Right lobe of liver (tissue), 6 donors: Measurements from ENCODE around the gene UNKL. TPM values are rescaled to one million over a fixed set of nuclear protein-coding genes. Genes with fewer than 3 reads are reported as not detected.

Experiments
- ATAC-seq, 4 donors: fragments of 200-7000 bp; cut with Tn5 transposase; one replicate each; pipeline ENCODE4 v1.9.1; 2020; ENCODE audit warnings: mild to moderate bottlenecking in 4 of 4, moderate library complexity in 4 of 4
- DNase-seq, 3 donors: peaks; one replicate each; pipeline ENCODE4 v3.0.0-alpha.2; 2020
- H3K27ac ChIP-seq, 3 donors: fragments of 200-600 bp; one replicate each; pipeline ENCODE4 v1.8.0; 2022
- H3K27me3 ChIP-seq, 2 donors: fragments of 200-600 bp; one replicate each; pipeline ENCODE4 v1.8.0; 2022
- H3K36me3 ChIP-seq, 4 donors: fragments of 200-600 bp; sonication (generic) in 1 of 4; one replicate each; pipeline versions ENCODE4 v1.5.1 to v1.8.0; 2017 to 2022; ENCODE audit warnings: control low read depth in 1 of 4
- H3K4me1 ChIP-seq, 4 donors: fragments of 200-600 bp; sonication (generic) in 1 of 4; one replicate each; pipeline versions ENCODE4 v1.5.1 to v1.8.0; 2017 to 2022; ENCODE audit warnings: control low read depth in 1 of 4
- H3K4me3 ChIP-seq, 3 donors: fragments of 200-600 bp; one replicate each; pipeline ENCODE4 v1.8.0; 2022
- H3K9me3 ChIP-seq, 4 donors: fragments of 200-600 bp; sonication (generic) in 1 of 4; one replicate each; pipeline versions ENCODE4 v1.5.1 to v1.8.0; 2017 to 2022; ENCODE audit warnings: control low read depth in 1 of 4
- POLR2A ChIP-seq: fragments of 450-650 bp; IDR thresholded peaks from one replicate; pipeline ENCODE4 v1.6.1; 2017; ENCODE audit warnings: antibody characterized with exemption, mild to moderate bottlenecking
- WGBS: methylation state at CpG from one replicate; pipeline ENCODE4 v1.1.6; 2018; ENCODE audit warnings: low coverage, low lambda C conversion rate; ENCODE audit not compliant: insufficient coverage; ENCODE audit errors: missing lambda C conversion rate; 5-methylcytosine and 5-hydroxymethylcytosine counted together
- intact Hi-C, 2 donors: fragments of 100-400 bp; cut with DNase I; formaldehyde crosslinking; loops; one replicate each; pipeline versions ENCODE4 v1.11.2 to v1.14.1; 2022
- total RNA-seq, 6 experiments: library from RNA; depleted of rRNA in 2 of 6; stranded (reverse); fragments of >200 nt in 2 of 6; fragmentation: NEBNext Ultra II Directional in 3 of 6; extraction: Animal tissue kit (Norgen Biotek cat#: 25700) in 3 of 6; gene quantifications; one replicate each; pipeline versions ENCODE4 v1.1.0 to v1.2.4, GENCODE V29; 2016 to 2023
- TF ChIP-seq, protein P1 (sequence below), 4 donors: fragments of 200-600 bp in 3 of 4; fragments of 450-650 bp in 1 of 4; IDR thresholded peaks; one replicate each; pipeline versions ENCODE4 v1.5.1 to v1.8.0; 2016 to 2022; ENCODE audit warnings: antibody characterized with exemption in 4 of 4, mild to moderate bottlenecking in 2 of 4
- donor health status: DM: no; HTN: yes; CAD: no.
- donor health status: DM: no; HTN: no; CAD: no.
- donor health status: DM: no; HTN: no; CAD: no.
- donor health status: DM: no; HTN: yes; CAD: no.
- donor health status: DM: no; HTN: yes; CAD: no.

Gene UNKL
- total RNA-seq, 6 experiments from 2014 or later = 9.0 to 14.2 (median 12.0) TPM

DNA sequence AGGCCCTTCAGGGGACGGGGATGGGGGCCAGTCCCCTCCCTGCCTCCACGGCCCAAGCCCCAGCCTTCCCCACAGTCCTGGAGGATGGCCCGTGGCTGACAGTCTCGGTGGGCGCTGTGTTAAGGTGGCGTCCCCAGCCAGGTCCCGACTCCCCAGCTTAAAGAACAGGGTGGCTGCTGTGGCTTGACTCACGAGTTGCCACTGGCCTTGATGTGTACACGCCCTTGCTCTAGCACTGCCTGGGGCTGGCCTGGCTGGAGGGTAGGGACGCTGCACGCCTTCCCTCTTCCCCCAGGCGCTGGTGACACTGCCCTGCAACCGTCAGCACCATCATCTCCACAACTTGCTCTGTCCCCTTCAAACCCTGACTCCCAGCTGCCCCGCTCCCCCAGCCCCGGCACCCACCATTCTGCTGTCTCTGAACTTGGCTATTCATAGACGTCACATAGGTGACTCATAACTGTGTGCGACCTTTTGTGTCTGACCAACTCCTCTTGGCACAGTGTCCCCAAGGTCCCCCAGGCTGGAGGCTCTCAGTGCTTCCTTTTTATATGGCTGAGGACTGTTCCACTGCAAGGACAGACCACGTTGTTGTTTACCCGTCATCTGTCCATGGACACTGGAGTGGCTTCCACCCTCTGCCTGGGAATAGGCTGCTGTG, 56.5 kb downstream of the UNKL start:
- H3K36me3 ChIP-seq = peaks cover 0 to 27% (median 5%) of the 10 kb centered on the region in 4 donors
- no peak for DNase-seq
- H3K9me3 ChIP-seq = no peaks in the 10 kb centered on the region
- no peaks in the 10 kb centered on the region for H3K27me3 ChIP-seq
- no peak overlapping the region for H3K4me3 ChIP-seq
- H3K4me1 ChIP-seq = peaks cover 0 to 7% (median 3%) of the 10 kb centered on the region in 4 donors
- no peak overlapping the region for H3K27ac ChIP-seq
- peak in 2 of 4 donors; percentile 16 to 24 for ATAC-seq
- whole genome bisulfite sequencing = 50% methylated on average over 1 of the region's 19 CpGs
- TF ChIP-seq, protein P1, sequence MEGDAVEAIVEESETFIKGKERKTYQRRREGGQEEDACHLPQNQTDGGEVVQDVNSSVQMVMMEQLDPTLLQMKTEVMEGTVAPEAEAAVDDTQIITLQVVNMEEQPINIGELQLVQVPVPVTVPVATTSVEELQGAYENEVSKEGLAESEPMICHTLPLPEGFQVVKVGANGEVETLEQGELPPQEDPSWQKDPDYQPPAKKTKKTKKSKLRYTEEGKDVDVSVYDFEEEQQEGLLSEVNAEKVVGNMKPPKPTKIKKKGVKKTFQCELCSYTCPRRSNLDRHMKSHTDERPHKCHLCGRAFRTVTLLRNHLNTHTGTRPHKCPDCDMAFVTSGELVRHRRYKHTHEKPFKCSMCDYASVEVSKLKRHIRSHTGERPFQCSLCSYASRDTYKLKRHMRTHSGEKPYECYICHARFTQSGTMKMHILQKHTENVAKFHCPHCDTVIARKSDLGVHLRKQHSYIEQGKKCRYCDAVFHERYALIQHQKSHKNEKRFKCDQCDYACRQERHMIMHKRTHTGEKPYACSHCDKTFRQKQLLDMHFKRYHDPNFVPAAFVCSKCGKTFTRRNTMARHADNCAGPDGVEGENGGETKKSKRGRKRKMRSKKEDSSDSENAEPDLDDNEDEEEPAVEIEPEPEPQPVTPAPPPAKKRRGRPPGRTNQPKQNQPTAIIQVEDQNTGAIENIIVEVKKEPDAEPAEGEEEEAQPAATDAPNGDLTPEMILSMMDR (IDR thresholded peaks at IDR 0.05) = no peak
- no peak for TF ChIP-seq POLR2A
- intact Hi-C loops = no loop called here

DNA sequence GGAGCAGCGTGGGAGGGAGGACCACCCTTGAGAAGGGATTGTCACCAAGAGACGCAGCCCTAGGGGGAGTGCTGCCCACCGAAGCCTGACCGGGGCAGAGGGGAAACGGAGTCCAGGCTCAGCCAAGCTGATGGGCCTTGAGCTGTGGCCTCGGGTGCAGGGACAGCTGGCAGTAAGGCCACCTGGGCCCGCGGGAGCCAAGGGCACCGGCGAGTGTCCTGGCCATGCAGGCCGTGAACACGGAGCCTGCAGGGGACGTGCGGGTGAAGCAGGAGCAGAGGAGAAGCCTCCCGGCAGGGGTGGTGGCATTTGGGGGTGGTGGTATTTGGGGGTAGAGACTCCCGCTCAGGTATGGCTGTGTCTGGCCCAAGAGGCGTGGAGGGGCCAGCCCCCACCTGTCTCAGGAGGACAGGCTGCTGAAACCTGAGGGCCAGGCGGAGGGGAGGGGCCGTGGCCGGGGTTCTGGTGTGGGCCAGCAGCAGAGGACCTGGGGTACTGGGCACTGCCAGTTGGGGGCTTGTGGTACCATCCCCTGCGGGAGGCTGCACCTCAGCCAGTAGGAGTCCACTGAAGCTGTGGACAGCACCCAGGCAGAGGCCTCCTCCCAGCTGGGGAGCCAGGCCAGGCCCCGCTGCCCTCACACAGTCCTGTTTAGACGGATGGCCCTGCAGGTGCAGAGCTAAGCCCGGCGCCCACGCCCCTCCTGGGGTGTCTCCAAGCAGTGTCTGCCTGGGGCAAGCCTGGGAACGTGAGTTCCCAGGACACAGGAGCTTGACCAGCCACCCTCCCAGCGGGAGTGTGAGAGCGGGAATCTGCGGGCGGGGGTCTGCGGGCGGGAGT, 58.2 kb downstream of the UNKL start:
- H3K4me1 ChIP-seq = peaks cover 0 to 16% (median 8%) of the 10 kb centered on the region in 4 donors
- no peaks in the 10 kb centered on the region for H3K27me3 ChIP-seq
- ATAC-seq = peak in 2 of 4 donors; percentile 16 to 17
- no peaks in the 10 kb centered on the region for H3K9me3 ChIP-seq
- intact Hi-C loops = no loop called here
- TF ChIP-seq, protein P1 (IDR thresholded peaks at IDR 0.05) = no peak
- no peak for TF ChIP-seq POLR2A
- peaks cover 0 to 14% (median under 1%) of the 10 kb centered on the region in 4 donors for H3K36me3 ChIP-seq
- DNase-seq = no peak
- WGBS = 83% methylated on average over 6 of the region's 33 CpGs
- H3K27ac ChIP-seq = no peak overlapping the region
- H3K4me3 ChIP-seq = no peak overlapping the region

DNA sequence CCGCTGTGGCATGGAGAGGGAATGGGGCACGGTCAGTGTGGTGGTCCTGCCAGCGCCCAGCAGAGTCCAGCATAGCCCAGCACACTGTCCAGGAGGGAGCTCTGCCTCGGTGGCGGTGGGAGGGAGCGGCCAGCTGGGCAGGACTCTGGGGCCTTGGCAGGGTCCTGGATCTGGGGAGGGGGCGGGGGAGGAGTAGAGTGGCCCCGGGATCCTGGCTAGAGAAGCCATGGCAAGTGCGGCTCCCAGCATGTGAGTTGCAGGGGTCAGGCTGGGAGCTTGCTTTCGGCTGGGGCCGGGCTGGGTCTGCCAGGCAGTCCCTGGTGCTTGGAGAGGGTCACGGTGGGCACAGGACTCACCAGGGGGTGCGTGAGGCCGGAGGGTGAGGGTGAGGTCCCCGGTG, 58.9 kb downstream of the UNKL start:
- Histone ChIP-seq H3K36me3 (peaks cover 0 to 10% (median 0%) of the 10 kb centered on the region in 4 donors), H3K27me3 (no peaks in the 10 kb centered on the region), H3K9me3 (no peaks in the 10 kb centered on the region), H3K4me3 (no peak overlapping the region), H3K27ac (no peak overlapping the region), H3K4me1 (peaks cover 0 to 23% (median 11%) of the 10 kb centered on the region in 4 donors)
- intact Hi-C loops = no loop called here
- WGBS = 90% methylated on average over 2 of the region's 15 CpGs
- ATAC-seq = no peak
- DNase-seq = no peak
- TF ChIP-seq POLR2A = no peak
- TF ChIP-seq, protein P1 (IDR thresholded peaks at IDR 0.05) = no peak

DNA sequence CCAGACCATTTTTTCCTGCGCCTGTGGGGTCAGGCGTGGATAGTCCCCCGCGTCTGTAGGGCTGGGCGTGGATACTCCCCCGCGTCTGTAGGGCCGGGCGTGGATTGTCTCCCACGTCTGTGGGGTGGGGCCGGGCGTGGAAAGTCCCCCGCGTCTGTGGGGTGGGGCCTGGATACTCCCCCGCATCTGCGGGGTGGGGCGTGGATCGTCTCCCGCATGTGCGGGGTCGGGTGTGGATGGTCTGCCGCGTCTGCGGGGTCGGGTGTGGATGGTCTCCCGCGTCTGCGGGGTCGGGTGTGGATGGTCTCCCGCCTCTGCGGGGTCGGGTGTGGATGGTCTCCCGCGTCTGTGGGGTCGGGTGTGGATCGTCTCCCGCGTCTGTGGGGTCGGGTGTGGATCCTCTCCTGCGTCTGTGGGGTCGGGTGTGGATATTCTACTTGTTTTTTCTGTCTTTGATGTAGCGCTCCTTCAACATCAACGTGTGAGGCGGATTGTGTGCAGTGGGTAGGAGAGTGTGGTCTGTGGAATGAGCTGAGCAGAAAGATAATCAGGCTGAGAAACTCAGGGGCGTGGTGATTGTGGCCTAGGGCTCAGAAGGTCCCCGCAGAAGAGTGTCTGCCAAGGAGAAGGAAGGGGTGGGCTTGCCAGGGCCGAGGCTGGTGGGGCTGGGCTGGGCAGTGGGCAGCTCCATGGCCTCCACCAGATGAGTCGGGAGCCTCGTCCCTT, 59.5 kb downstream of the UNKL start:
- Histone ChIP-seq H3K27me3 (no peaks in the 10 kb centered on the region), H3K9me3 (no peaks in the 10 kb centered on the region), H3K4me1 (peaks cover 0 to 26% (median 12%) of the 10 kb centered on the region in 4 donors), H3K4me3 (no peak overlapping the region), H3K36me3 (peaks cover 0 to 6% (median 0%) of the 10 kb centered on the region in 4 donors), H3K27ac (no peak overlapping the region)
- DNase-seq (no peak), ATAC-seq (no peak)
- intact Hi-C loops = no loop called here
- whole genome bisulfite sequencing = 90% methylated on average over 22 of the region's 49 CpGs
- no peak for TF ChIP-seq POLR2A
- TF ChIP-seq, protein P1 (IDR thresholded peaks at IDR 0.05) = no peak
